Kidney epithelial cell (primary cell): ENCODE measurements around the gene PRKCB. TPM values are rescaled to one million over a fixed set of nuclear protein-coding genes. Genes with fewer than 3 reads are reported as not detected.
"Not testable (repeated sequence)": the region's sequence is repeated elsewhere in the genome, so short reads cannot be mapped to it uniquely, and the experiment has no call there.

Source experiments
- DNase-seq: peaks from one replicate; pipeline ENCODE4 v3.0.0-alpha.2; 2010; ENCODE audit warnings: low read depth
- H3K27me3 ChIP-seq: 2 replicates; pipeline ENCODE4 v1.6.0; 2011; ENCODE audit warnings: low read length; ENCODE audit not compliant: control insufficient read depth, insufficient read depth
- H3K36me3 ChIP-seq: 2 replicates; pipeline ENCODE4 v1.5.1; 2011; ENCODE audit warnings: low read length; ENCODE audit not compliant: control insufficient read depth, insufficient read depth
- H3K4me3 ChIP-seq: 2 replicates; pipeline ENCODE4 v1.5.1; 2011; ENCODE audit warnings: low read depth, mild to moderate bottlenecking, control low read depth, low read length
- CTCF ChIP-seq: IDR thresholded peaks from 2 replicates; pipeline ENCODE4 v1.5.1; 2011; ENCODE audit warnings: mild to moderate bottlenecking, moderate library complexity, low read length, control low read depth, inconsistent platforms; ENCODE audit not compliant: insufficient read depth, poor library complexity, severe bottlenecking
- total RNA-seq: library from RNA; depleted of rRNA; stranded (reverse); fragments of >200 nt; gene quantifications from 2 replicates; pipeline ENCODE4 v1.2.3, GENCODE V29; 2015

The PRKCB gene
- total RNA-seq, 1 donor from 2014 or later: 7.1 TPM

- no peak for DNase-seq
Measured at GRCh38 chr16:24146518-24146917, 310.7 kb downstream of the PRKCB start.

DNA sequence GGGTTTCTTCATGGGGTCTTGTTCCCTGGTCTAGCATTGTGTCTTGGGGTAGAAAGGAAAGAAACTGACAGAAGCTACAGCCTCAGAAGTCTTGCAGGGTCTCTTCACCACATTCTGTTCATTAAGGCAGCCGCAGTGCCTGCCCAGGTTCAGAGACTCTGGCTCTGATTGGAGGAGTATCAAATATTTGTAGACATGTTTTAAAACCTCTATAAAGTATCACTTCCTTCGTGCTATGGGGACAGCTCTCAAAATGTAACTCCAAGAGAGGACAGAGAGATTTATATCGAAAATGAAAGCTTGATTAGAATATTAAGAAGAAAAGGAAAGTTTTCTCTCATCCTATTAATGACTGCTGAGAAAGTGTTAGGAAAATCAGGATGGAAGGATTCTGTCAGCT is 313.3 kb downstream of the PRKCB start:
- no peak for TF ChIP-seq CTCF
- H3K27me3 ChIP-seq: no peaks in the 10 kb centered on the region
- H3K4me3 ChIP-seq: no peak overlapping the region
- H3K36me3 ChIP-seq: no peaks in the 10 kb centered on the region
- no peak for DNase-seq

More at GRCh38 chr16:24146518-24146917, 310.7 kb downstream of the PRKCB start:
- TF ChIP-seq CTCF: no peak
- no peaks in the 10 kb centered on the region for H3K27me3 ChIP-seq
- H3K36me3 ChIP-seq: no peaks in the 10 kb centered on the region
- no peak overlapping the region for H3K4me3 ChIP-seq

DNA sequence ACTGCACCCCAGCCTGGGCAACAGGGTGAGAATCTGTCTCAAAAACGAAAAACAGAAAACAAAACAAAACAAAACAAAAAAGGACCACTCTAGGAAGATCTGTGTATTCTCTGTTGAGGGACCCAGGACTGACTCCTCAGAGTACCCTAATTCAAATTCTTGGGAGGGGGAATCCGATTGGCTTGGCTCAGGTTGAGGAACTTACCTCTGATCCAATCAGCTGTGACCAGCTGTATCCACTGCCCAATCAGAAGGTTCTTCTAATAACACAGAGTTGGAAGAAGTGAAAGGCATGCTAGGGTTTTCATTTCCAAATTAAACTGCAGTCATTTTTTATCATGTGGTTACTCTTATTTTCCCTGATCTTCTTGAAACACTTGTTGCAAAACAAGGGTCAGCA is 314.5 kb downstream of the PRKCB start:
- TF ChIP-seq CTCF: no peak
- DNase-seq: no peak

DNA sequence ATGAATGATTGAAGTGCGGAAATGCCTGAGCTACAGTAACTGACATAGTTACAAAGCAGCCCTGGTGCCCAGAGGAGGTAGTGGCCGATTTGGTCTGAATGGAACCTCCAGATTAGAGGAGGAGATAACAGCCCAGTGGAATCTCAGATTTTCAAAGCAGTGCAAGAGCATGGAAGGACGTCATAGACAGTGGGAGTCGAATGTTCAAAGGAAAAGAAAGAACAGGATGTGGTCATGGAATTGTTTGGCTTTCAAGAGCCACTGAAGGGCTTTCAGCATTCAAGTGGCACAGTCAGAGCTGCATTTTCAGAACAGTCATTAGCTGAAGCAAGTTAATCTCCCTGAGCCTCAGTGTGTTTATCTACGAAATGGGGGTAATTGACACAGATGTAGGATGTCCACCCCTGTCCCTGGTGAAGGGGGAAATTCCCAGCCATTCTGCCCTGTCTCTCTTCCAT is 315.7 kb downstream of the PRKCB start:
- H3K4me3 ChIP-seq: no peak overlapping the region
- no peaks in the 10 kb centered on the region for H3K36me3 ChIP-seq
- no peak for TF ChIP-seq CTCF
- DNase-seq: no peak
- H3K27me3 ChIP-seq: no peaks in the 10 kb centered on the region

More for the DNA sequence above, 314.5 kb downstream of the PRKCB start:
- Histone ChIP-seq H3K4me3 (no peak overlapping the region), H3K36me3 (no peaks in the 10 kb centered on the region), H3K27me3 (no peaks in the 10 kb centered on the region)

DNA sequence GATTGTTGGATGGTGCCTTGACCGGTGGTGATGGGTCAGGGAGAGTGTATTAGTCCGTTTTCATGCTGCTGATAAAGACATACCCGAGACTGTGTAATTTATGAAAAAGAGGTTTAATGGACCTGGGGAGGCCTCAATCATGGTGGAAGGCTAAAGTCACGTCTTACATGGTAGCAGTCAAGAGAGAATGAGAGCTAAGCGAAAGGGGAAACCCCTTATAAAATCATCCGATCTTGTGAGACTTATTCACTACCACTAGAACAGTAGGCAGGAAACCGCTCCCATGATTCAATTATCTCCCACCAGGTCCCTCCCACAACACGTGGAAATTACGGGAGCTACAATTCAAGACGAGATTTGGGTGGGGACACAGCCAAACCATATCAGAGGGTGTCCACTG is 316.3 kb downstream of the PRKCB start:
- DNase-seq, H3K4me3 ChIP-seq, H3K27me3 ChIP-seq, H3K36me3 ChIP-seq: not testable (repeated sequence)

DNA sequence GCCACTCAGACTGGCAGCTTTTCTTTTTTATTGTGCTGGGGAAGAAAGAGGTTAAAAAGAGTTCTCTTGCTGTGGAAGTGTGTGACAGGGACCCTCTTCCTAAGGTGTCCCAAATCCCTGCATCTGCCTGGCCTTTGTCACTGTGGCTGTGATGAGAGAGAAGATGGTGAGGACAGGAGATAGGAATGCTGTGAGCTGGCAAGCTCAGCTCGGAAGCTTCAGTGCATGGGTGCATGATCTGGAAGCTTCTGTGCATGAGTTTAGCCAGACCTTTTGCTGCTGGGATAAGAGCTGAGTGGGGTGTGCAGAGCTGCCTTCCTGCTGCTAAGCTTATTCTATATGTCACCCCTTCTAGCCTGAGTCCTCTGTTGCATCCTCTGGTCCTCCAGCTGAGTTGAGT is 317.0 kb downstream of the PRKCB start:
- Histone ChIP-seq H3K4me3 (no peak overlapping the region), H3K27me3 (no peaks in the 10 kb centered on the region), H3K36me3 (no peaks in the 10 kb centered on the region)
- DNase-seq: no peak
- TF ChIP-seq CTCF: no peak
